ENCODE measurements around the gene HRH1.
"Not testable (repeated sequence)": the region's sequence is repeated elsewhere in the genome, so short reads cannot be mapped to it uniquely, and the experiment has no call there.

The HRH1 gene

DNA sequence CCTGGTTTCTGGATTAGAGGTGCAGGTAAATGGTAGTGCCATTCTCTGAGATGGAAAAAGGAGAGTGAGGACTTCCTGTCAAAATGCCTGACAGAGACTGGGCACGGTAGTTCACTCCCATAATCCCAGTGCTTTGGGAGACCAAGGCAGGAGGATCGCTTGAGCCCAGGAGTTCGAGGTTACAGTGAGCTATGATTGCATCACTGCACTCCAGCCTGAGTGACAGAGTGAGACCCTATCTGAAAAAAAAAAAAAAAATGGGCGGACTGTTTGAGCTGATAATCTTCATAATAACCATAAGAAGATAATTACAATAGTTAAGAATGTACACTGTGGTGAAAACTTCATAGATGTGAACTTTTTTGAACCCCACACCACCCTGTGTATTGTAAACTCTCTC lies 44.2 kb downstream of the HRH1 start:
- no peak for DNase-seq
- peaks cover 39% of the 10 kb centered on the region for H3K27me3 Mint-ChIP-seq
- H3K36me3 Mint-ChIP-seq (ENCODE audit: low read depth) = no peaks in the 10 kb centered on the region
- H3K4me1 Mint-ChIP-seq (ENCODE audit: low read depth) = peaks cover 21% of the 10 kb centered on the region
- H3K4me3 Mint-ChIP-seq = no peak overlapping the region
- no peak overlapping the region for H3K27ac Mint-ChIP-seq
- H3K9me3 Mint-ChIP-seq = no peaks in the 10 kb centered on the region

DNA sequence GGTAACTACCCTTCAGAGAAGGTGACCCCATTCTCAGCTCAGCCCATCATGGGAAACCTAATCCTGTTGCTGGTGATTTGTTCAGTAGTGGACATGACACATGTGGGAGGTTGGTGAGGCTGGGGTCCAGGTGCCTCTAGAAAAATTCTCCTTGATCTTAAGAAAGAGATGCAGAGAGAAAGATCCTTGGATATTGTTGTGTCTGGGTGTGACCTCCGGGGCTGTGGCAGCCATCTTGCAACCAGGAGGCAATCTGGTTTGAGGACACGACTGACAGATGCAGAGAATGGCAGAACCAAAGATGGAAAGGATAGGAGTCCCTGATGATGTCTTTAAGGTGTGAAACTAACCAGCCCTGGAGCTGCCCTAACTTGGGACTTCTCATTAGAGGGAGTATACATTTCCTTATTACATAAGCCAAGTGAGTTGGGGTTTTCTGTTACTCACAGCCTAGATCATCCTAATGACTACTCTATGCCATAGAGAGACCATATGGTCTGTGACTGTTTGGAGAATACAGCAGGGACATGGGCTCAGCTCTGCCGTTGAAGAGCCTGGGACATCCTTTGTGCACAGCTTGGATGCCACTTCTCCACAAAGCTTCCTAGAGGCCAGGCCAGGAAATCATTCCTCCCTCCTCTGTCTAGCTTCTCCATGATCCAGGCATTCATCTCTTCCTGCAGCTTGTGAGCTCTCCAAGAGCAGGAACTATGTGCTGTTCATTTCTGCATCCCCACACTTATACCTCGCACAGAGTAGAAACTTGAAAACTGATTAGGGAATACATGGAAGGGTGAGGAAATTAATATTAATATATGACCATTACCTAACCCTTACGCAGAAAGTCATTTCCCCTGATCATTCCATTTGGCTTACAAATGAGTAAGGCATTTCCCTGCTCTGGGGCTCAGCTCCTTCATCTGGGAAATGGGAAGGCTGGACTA lies 45.9 kb downstream of the HRH1 start:
- DNase-seq = no peak
- Mint-ChIP-seq H3K4me3 (no peak overlapping the region), H3K27ac (no peak overlapping the region), H3K36me3 (ENCODE audit: low read depth) (no peaks in the 10 kb centered on the region), H3K9me3 (no peaks in the 10 kb centered on the region), H3K27me3 (peaks cover 35% of the 10 kb centered on the region), H3K4me1 (ENCODE audit: low read depth) (peaks cover 17% of the 10 kb centered on the region)

DNA sequence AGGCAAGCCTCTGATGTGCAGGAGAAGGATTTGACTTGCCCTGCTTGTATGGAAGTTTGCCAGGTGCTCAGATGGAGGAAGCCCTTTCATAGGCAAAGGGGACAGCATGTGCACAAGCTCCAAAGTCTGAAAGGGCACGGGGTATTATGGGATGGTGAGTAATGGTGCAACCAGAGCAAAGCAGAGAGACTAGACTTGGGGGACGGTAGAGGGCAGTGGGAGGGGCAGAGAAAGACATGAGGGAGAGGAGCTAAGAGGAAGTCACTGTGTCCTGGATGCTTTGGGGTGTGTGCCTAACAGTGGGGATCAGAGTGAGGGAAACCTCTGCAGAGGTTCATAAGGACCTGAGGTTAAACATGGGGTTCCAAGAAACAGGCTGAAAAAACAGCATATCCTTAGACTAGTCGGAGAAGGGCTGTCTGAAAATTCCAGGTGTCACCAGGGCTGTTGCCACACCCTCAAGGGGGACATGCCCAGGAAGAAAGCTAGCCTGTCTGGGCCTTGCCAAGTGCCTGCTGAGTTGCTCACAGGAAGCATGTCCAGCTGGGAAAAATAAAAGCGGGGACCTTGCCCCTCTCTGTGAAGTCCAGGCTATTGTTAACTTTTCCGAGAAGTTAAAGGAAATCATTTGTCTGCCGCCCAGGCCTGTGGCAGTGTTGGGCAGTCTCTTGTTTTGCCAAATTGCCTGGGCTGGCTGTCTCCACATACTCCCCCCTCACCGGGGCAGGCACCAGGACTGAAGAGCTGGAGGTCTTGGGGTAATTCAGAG lies 47.1 kb downstream of the HRH1 start:
- Mint-ChIP-seq H3K27ac (no peak overlapping the region), H3K36me3 (ENCODE audit: low read depth) (no peaks in the 10 kb centered on the region), H3K27me3 (peaks cover 30% of the 10 kb centered on the region), H3K9me3 (no peaks in the 10 kb centered on the region), H3K4me1 (ENCODE audit: low read depth) (peaks cover 4% of the 10 kb centered on the region), H3K4me3 (no peak overlapping the region)
- DNase-seq = no peak

- H3K27ac Mint-ChIP-seq = no peak overlapping the region
- H3K36me3 Mint-ChIP-seq (ENCODE audit: low read depth) = no peaks in the 10 kb centered on the region
- no peak for DNase-seq
- H3K9me3 Mint-ChIP-seq = no peaks in the 10 kb centered on the region
- H3K4me3 Mint-ChIP-seq = no peak overlapping the region
- no peaks in the 10 kb centered on the region for H3K4me1 Mint-ChIP-seq (ENCODE audit: low read depth)
- H3K27me3 Mint-ChIP-seq = peaks cover 36% of the 10 kb centered on the region
These were observed 49.7 kb downstream of the HRH1 start for GRCh38 chr3:11203961-11204360.

- no peak overlapping the region for H3K4me3 Mint-ChIP-seq
- no peaks in the 10 kb centered on the region for H3K4me1 Mint-ChIP-seq (ENCODE audit: low read depth)
- H3K27me3 Mint-ChIP-seq = peaks cover 30% of the 10 kb centered on the region
- H3K27ac Mint-ChIP-seq = no peak overlapping the region
- DNase-seq = no peak
- H3K9me3 Mint-ChIP-seq = no peaks in the 10 kb centered on the region
- H3K36me3 Mint-ChIP-seq (ENCODE audit: low read depth) = no peaks in the 10 kb centered on the region
These were observed 50.5 kb downstream of the HRH1 start for GRCh38 chr3:11204697-11205348.

GRCh38 chr3:11205881-11206280 lies 51.6 kb downstream of the HRH1 start:
- not testable (repeated sequence) for H3K4me3 Mint-ChIP-seq; H3K36me3 Mint-ChIP-seq (ENCODE audit: low read depth); H3K4me1 Mint-ChIP-seq (ENCODE audit: low read depth); DNase-seq; H3K9me3 Mint-ChIP-seq; H3K27ac Mint-ChIP-seq
- peaks cover 27% of the 10 kb centered on the region for H3K27me3 Mint-ChIP-seq

DNA sequence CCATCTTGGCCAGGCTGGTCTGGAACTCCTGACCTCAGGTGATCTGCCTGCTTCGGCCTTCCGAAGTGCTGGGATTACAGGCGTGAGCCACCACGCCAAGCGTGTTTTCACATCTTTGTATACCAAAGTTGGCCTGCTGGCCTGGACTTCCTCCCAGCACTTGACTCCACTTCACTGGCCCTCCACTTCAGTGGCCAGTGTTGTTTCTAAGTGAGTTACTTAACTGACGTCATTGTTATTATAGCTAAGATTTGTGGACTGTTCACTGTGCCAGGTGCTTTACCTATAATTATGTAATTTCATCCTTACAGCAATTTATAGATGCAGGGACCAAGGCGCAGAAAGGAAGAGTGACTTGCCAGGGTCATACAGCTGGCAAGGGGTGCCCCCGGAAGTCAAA lies 52.0 kb downstream of the HRH1 start:
- no peaks in the 10 kb centered on the region for H3K9me3 Mint-ChIP-seq
- DNase-seq = no peak
- no peaks in the 10 kb centered on the region for H3K36me3 Mint-ChIP-seq (ENCODE audit: low read depth)
- H3K4me3 Mint-ChIP-seq = no peak overlapping the region
- H3K27ac Mint-ChIP-seq = no peak overlapping the region
- H3K4me1 Mint-ChIP-seq (ENCODE audit: low read depth) = no peaks in the 10 kb centered on the region
- H3K27me3 Mint-ChIP-seq = peaks cover 23% of the 10 kb centered on the region

- H3K27me3 Mint-ChIP-seq = peaks cover 20% of the 10 kb centered on the region
- H3K4me1 Mint-ChIP-seq (ENCODE audit: low read depth) = no peaks in the 10 kb centered on the region
- H3K4me3 Mint-ChIP-seq = no peak overlapping the region
- no peak overlapping the region for H3K27ac Mint-ChIP-seq
- H3K36me3 Mint-ChIP-seq (ENCODE audit: low read depth) = no peaks in the 10 kb centered on the region
- DNase-seq = no peak
- H3K9me3 Mint-ChIP-seq = no peaks in the 10 kb centered on the region
These were observed 52.7 kb downstream of the HRH1 start for GRCh38 chr3:11206953-11207352.

DNA sequence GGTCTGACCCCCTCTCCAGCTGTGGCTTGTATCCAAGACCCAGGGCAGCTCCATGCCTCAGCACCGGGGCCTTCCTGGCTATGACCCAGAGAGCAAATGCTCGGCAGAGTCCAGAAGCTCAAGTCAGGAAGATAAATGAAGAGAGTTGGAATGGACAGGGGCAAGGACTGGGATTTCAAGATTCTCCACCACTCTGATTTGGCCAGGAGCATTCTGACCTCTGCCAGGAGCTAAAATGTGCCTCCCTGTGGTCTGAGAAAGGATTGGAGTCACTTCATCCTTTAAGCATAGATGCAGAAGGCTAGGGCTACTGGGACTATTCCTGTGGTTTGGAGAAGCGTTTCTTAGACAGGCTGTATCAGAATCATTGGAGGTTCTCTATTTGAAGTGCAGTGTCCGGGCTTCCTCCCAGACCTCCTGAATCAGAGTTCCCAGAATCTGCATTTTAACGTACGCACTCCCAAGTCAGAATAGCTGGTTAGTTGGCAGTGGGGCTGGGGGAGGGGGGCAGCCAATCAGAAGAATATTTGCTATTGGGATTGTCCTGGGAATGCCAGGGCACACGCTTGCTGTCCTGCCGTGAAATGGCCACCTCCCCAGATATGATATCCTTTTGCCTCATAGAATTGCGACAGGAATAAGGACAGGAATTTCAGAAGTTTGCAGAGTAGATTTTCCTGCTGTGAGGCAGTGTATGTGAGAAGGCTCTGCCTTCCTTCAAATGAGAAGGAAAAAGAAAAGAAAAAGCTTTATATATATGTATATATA lies 57.4 kb downstream of the HRH1 start:
- Mint-ChIP-seq H3K27ac (no peak overlapping the region), H3K4me1 (ENCODE audit: low read depth) (no peaks in the 10 kb centered on the region), H3K27me3 (peaks cover 16% of the 10 kb centered on the region), H3K36me3 (ENCODE audit: low read depth) (no peaks in the 10 kb centered on the region), H3K9me3 (no peaks in the 10 kb centered on the region), H3K4me3 (no peak overlapping the region)
- no peak for DNase-seq

DNA sequence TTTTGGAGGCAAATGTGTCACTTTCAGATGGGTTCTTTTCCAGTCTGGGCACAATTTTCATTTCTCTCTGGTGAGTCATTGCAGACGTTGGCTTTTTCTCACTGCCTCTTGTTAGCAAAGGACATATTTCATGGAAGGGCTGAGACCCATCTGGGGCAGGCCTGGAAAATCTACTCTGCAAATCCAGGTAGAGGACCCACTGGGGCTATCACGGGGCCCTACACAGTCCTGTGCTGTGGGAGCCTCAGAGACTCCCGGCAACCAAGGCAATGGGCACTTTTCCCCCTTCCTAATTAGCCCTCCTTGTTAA lies 58.0 kb downstream of the HRH1 start:
- no peak overlapping the region for H3K27ac Mint-ChIP-seq
- no peaks in the 10 kb centered on the region for H3K9me3 Mint-ChIP-seq
- peaks cover 13% of the 10 kb centered on the region for H3K27me3 Mint-ChIP-seq
- DNase-seq = no peak
- H3K36me3 Mint-ChIP-seq (ENCODE audit: low read depth) = no peaks in the 10 kb centered on the region
- no peaks in the 10 kb centered on the region for H3K4me1 Mint-ChIP-seq (ENCODE audit: low read depth)
- H3K4me3 Mint-ChIP-seq = no peak overlapping the region

DNA sequence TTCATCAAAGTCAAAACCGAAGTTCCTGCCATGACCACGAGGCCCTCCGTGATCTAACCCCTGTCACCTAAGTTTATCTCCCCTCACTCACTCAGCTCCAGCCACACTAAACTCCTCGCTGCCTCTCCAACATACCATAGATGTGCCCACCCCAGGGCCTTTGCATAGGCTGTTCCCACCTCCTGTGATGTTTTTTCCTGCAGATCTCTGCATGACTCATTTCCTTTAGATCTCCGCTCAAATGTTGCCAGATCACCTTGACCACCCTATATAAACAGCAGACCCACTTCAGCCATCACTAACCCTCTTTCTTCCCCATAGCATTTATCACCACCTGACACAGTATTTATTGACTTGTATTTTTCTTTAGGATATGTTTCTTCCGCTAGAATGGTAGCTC lies 58.5 kb downstream of the HRH1 start:
- Mint-ChIP-seq H3K27me3 (peaks cover 11% of the 10 kb centered on the region), H3K4me1 (ENCODE audit: low read depth) (no peaks in the 10 kb centered on the region), H3K9me3 (no peaks in the 10 kb centered on the region), H3K4me3 (no peak overlapping the region), H3K27ac (no peak overlapping the region), H3K36me3 (ENCODE audit: low read depth) (no peaks in the 10 kb centered on the region)
- DNase-seq = no peak

DNA sequence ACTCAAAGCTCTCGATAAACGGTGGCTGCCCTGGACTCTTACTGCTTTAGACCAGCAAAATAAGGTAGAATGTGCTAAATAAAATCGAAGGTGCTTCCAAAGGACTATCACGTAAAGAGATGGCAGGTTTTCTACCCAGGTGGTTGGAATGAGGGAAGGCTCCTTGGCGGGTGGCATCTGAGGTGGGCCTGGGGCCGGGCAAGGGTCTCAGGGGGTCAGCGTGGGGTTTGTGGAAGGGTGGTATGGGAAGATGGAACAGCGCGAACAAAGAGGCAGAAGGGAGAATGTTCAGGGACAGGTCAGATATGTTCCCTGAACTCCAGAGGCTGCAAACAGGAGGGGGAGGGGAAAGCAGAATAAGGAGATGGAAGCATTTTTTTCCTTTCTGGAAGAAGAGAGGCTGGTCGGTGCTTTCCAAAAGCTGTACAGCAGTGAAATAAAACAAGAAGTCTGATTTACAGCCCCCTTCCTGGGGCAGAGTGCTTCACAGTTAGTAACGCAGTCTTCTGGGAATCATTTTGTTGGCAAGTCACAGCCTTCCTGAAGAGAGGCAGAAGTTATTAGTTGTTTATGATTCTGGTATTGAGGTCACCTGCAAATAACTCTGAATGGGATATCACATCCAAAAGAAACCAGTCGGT lies 59.6 kb downstream of the HRH1 start:
- Mint-ChIP-seq H3K27me3 (peaks cover 11% of the 10 kb centered on the region), H3K27ac (no peak overlapping the region), H3K4me1 (ENCODE audit: low read depth) (no peaks in the 10 kb centered on the region), H3K4me3 (no peak overlapping the region), H3K36me3 (ENCODE audit: low read depth) (no peaks in the 10 kb centered on the region), H3K9me3 (no peaks in the 10 kb centered on the region)
- DNase-seq = no peak

DNA sequence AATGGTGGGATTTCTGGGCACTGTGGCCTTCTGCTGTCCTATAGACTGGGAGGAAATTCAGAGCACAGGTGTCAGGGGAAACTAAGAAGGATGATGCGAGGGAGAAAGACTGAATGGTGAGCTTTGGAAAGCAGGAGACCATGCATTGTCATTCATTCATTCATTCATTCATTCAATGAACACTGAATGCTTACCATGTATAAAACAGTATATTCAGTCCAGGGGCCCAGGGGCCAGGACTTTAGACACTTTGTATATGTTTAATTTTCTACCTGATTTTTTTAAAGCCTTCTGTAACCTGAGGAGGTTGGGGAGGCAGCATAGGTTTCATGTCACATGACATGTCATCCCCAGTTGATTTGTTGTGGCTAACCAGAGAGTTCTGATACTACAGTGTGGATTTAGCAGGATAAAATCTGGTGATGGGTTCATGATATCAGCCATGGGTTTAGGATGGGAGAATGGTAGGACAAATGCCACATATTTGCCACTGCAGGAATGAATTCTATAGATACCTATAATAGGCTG lies 60.2 kb downstream of the HRH1 start:
- no peak for DNase-seq
- no peaks in the 10 kb centered on the region for H3K36me3 Mint-ChIP-seq (ENCODE audit: low read depth)

DNA sequence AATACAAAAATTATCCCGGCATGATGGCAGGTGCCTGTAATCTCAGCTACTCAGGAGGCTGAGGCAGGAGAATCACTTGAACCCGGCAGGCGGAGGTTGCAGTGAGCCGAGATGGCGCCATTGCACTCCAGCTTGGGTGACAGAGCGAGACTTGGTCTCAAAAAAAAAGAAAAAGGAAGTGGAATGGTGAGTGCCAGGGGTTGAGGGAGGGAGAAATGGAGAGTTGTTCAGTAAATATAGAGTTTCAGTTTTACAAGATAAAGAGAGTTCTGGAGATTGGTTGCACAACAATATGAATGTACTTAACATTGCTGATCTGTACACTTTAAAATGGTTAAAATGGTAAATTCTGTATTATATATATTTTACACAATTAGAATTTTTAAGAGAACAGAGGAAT lies 63.1 kb downstream of the HRH1 start:
- DNase-seq; H3K9me3 Mint-ChIP-seq; H3K4me3 Mint-ChIP-seq; H3K27ac Mint-ChIP-seq; H3K4me1 Mint-ChIP-seq (ENCODE audit: low read depth); H3K36me3 Mint-ChIP-seq (ENCODE audit: low read depth): not testable (repeated sequence)
- peaks cover 11% of the 10 kb centered on the region for H3K27me3 Mint-ChIP-seq

More for the DNA sequence above, 60.2 kb downstream of the HRH1 start:
- Mint-ChIP-seq H3K9me3 (no peaks in the 10 kb centered on the region), H3K4me3 (no peak overlapping the region), H3K27ac (no peak overlapping the region), H3K4me1 (ENCODE audit: low read depth) (no peaks in the 10 kb centered on the region), H3K27me3 (peaks cover 14% of the 10 kb centered on the region)

All from activated T-cell treated with anti-CD3 and anti-CD28 coated beads, Interleukin-2, amount 50 U/mL, for 24 hours (primary cell).